ENCODE results near the gene SPSB2. TPM values are rescaled to one million over a fixed set of nuclear protein-coding genes. Genes with fewer than 3 reads are reported as not detected.
"Not testable (repeated sequence)": the region's sequence is repeated elsewhere in the genome, so short reads cannot be mapped to it uniquely, and the experiment has no call there.

SPSB2 gene
- total RNA-seq, 2 donors from 2014 or later, result 11.7 to 11.8 TPM

DNA sequence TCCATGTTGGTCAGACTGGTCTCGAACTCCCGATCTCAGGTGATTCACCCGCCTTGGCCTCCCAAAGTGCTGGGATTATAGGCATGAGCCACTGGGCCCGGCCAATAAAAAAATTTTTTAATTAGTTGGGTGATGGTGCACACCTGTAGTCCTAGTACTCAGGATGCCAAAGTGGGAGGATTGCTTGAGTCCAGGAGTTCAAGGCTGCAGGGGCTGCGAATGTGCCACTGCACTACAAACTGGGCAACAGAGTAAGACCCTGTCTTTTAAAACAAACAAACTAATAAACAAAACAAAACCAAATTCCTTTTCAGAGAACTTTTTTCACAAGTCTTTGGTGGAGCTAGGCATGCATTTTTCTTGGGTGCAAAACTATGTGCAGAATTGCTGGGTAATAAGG is 10.1 kb upstream of the SPSB2 start:
- intact Hi-C loops (cut with DNase I, micrococcal nuclease), result no loop called here
- ATAC-seq (no peak), DNase-seq (no peak)

DNA sequence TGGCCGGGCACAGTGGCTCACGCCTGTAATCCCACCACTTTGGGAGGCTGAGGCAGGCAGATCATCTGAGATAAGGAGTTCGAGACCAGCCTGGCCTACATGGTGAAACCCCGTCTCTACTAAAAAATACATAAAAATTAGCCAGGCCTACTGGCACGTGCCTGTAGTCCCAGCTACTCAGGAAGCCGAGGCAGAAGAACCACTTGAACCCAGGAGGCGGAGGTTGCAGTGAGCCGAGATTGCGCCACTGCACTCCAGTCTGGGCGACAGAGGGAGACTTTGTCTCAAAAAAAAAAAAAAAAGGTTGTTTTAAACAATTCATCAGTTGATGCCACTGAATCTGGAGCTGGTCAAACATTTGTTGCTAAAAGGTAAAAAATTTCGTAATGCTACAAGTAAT is 6.7 kb upstream of the SPSB2 start:
- intact Hi-C loops (cut with DNase I, micrococcal nuclease); ATAC-seq; DNase-seq: not testable (repeated sequence)

DNA sequence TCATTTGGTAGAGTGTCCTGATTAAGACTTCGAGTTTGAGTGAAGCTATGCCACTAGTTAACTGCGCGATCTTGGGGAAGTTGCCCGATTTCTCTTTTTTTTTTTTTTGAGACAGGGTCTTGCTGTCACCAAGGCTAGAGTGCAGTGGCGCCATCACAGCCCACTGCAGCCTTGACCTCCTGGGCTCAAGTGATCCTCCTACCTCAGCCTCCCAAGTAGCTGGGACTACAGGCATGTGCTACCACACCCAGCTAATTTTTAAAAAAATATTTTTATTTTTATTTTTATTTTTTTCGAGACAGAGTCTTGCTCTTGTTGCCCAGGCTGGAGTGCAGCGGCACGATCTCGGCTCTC is 889 bp upstream of the SPSB2 start:
- not testable (repeated sequence) for ATAC-seq, DNase-seq
- intact Hi-C loops (cut with DNase I, micrococcal nuclease), result loop anchor here in 1 of 2 donors (5.0 kb wide), 1 partner anchor 93 kb away; no protein-coding TSS in a partner anchor

DNA sequence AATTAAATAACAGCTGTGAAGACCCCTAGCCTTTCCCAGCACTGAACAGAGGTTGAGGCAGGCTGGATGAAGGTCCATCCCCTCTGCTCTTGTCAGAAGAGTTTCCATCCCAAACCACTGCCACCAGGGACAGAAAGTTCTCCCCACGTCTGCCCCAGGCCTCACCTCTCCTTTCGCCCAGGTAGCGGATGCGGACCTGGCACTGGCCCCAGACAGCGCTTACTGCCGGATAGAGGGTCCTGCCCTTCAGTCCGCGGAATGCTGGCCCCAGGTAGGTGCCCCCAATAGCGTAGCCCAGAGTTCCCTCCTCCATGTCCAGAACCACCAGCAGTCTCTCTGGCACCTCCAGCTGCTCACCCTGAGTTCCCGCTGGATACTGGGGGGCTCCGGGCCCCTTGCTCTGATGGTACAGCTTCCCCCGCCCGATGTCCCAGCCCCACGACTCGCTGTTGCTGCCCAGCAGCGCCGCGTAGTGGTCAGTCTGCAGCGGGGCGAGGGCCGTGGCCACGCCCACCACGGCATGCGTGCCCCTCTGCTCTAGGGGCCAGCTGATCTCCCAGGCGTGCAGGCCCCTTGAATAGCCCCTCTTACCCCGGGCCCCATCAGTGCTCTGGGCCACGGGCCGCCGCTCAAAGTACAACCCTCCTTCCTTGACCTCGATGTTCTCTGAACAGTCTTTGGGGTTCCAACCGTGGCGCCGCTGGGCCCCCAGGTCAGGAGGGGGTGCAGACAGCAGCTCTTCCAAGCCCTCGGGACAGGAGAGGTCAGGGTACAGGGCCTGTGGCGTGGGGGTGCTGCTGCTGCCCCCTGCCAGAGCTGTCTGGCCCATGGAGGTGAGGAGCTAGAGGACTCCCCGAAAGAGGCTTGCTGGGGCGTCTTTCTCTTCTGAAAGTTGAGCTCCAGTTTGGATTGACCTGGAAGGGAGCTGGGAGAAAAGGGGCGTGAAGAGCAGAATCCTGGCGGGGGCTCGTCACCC is 742 bp downstream of the SPSB2 start:
- intact Hi-C loops (cut with DNase I, micrococcal nuclease), result loop anchor here in 1 of 2 donors (5.0 kb wide), 1 partner anchor 95 kb away; no protein-coding TSS in a partner anchor
- DNase-seq (peak; percentile 78 to 91), ATAC-seq (peak; percentile 64)

DNA sequence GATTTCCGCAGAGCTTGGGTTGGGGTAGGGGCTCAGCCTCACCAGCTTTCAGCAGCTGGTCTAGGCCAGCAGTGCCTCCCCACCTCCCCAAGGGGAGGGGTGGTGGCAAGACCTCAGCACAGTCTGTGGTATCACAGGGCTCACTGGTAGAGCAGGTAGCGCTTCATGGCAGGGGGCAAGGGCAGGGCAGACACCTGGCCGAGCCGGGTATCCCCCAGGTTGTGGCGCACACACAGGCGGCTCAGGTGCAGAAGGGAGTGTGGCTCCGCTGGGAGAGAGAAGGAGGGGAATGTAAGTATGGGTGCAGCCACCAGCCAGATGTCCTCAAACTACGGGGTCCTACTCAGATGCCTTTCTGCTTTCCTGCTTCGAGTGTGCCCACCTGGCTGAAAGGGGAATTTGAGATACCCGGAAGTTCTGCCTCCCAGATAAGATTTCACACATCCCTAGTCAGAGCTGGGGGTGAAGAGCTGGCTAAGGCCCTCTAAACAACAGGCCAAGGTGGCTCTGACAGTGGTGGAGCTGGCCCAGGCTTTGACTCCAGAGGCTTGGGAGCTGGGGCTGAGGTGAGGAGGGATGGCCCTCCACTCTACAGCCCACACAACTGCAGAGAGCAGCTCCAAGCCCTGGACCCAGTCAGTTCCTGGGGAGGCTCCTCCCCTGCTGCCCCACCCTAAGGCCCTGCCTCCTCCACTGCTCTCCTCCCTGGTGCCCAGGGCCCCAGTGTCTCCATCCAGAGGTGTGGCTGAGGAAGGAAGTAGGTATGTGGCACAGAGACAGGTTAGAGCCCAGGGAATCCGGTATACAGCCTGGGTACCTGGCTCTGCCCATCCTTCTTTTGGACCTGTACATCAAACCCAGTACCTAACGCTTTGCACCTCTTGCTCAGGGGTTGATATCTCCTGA is 1.8 kb downstream of the SPSB2 start:
- DNase-seq (peak; percentile 76 to 90), ATAC-seq (peak; percentile 56)
- intact Hi-C loops (cut with DNase I, micrococcal nuclease), result loop anchor here in 1 of 2 donors (5.0 kb wide), 1 partner anchor 96 kb away; no protein-coding TSS in a partner anchor

DNA sequence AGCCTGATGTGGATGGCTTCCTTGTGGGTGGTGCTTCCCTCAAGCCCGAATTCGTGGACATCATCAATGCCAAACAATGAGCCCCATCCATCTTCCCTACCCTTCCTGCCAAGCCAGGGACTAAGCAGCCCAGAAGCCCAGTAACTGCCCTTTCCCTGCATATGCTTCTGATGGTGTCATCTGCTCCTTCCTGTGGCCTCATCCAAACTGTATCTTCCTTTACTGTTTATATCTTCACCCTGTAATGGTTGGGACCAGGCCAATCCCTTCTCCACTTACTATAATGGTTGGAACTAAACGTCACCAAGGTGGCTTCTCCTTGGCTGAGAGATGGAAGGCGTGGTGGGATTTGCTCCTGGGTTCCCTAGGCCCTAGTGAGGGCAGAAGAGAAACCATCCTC is 2.8 kb downstream of the SPSB2 start:
- not testable (repeated sequence) for ATAC-seq, DNase-seq
- intact Hi-C loops (cut with DNase I, micrococcal nuclease), result loop anchor here in 1 of 2 donors (5.0 kb wide), 1 partner anchor 97 kb away; no protein-coding TSS in a partner anchor

DNA sequence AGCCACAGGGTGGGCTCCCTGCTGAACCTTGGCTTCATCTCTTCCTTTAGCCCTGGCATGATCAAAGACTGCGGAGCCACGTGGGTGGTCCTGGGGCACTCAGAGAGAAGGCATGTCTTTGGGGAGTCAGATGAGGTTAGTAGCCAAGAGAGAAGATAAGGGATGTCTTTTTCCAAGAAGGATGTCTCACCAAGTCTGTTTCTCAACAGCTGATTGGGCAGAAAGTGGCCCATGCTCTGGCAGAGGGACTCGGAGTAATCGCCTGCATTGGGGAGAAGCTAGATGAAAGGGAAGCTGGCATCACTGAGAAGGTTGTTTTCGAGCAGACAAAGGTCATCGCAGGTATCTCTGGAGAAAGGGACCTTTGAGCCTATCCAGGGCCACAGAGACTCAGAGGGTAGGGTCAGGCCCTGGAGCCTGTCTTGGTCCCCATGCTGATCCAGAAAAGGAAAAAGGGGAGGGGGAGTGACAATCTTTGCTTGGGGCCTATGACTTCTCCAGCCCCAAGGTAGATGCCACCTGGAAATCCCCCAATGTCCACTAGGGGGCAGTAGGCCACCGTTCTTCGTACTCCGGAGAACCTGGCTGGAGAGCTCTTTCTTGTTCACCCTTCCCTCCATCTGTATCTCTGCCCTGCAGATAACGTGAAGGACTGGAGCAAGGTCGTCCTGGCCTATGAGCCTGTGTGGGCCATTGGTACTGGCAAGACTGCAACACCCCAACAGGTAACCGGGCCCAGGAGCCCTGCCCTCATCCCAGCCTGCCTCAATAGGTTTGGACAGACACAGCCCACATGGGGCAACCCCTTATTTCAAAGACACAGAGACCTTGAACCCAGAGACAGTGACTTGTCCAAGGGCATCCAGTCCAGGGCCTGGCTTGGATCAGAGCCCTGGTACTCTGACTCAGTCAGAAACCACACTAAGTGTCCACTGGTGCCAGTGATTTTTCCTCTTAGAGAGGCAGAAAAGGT is 3.8 kb downstream of the SPSB2 start:
- intact Hi-C loops (cut with DNase I, micrococcal nuclease), result loop anchor here in 1 of 2 donors (5.0 kb wide), 1 partner anchor 98 kb away; no protein-coding TSS in a partner anchor
- DNase-seq (peak; percentile 71 to 87), ATAC-seq (peak; percentile 10)

DNA sequence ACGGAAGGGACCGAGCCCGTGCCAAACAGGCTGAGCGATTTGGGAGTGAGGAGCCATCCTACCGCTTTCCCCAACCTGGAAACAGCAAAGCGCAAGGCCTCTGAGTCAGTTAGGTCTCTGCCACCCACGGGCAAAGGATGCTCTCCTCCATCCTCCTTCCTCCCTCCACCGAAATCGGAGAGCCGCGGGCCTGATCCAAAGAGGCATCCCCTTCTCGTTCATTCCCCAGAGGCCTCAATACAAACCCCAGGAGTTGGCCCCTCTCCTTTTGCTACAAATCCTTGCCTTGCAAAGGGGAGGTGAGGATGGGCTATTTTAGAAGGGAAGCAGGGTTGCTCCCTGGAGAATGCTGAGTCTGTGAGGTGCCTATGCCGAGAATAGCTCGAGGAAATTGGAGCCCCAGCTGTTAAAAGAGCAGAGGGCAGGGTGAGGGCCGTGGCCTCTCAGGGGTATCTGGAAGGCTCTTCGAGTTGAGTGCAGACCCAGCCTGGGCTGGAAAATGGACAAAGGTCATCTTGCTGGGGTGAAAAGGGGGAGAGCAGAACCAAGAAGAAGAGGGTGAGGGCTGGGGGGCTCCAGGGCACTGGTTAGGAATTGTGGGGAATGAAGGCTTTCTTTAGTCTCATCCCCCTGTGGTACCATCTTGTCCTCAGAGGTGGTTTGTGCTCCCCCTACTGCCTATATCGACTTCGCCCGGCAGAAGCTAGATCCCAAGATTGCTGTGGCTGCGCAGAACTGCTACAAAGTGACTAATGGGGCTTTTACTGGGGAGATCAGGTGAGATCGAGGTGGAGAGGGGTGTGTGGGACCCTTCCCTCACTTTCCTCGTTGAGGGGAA is 4.7 kb downstream of the SPSB2 start:
- intact Hi-C loops (cut with DNase I, micrococcal nuclease), result no loop called here
- no peak for ATAC-seq
- DNase-seq, result no peak

DNA sequence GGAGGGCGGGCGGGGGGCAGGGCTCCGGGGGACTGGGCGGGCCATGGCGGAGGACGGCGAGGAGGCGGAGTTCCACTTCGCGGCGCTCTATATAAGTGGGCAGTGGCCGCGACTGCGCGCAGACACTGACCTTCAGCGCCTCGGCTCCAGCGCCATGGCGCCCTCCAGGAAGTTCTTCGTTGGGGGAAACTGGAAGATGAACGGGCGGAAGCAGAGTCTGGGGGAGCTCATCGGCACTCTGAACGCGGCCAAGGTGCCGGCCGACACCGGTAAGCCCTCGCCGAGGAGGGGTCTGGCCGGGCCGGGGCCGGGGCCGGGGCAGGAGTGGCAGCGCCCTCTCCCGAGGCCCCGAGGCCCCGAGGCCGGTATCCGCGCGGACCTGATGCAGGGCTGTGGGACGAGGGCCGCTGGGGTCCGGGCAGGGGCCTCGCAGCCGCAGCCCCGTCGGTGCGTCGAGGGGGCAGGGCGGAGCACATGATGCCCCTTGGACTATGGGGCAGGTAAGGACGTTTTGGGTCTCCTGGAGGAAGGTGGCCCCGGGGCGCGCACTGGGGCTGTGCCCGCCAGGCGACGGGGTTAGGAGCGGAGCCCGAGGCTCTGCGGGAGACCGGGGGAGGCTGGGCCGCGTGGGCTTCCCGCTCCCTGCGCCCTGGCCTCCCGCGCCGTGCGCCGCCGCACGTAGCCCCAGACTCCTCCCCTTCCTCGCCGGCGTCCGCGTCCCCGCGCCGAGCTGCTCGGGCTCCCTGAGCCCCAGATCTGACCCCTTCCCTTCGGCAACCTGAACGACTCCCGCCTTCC is 5.5 kb downstream of the SPSB2 start, which contains the start of gene TPI1:
TSS of gene TPI1 (plus strand) at position 119 of the 798 bp plus-strand sequence. CDS start at position 155, 36 bp downstream.
- ATAC-seq (peak; percentile 68), DNase-seq (peak; percentile 87 to 88)
- intact Hi-C loops (cut with DNase I, micrococcal nuclease), result no loop called here

DNA sequence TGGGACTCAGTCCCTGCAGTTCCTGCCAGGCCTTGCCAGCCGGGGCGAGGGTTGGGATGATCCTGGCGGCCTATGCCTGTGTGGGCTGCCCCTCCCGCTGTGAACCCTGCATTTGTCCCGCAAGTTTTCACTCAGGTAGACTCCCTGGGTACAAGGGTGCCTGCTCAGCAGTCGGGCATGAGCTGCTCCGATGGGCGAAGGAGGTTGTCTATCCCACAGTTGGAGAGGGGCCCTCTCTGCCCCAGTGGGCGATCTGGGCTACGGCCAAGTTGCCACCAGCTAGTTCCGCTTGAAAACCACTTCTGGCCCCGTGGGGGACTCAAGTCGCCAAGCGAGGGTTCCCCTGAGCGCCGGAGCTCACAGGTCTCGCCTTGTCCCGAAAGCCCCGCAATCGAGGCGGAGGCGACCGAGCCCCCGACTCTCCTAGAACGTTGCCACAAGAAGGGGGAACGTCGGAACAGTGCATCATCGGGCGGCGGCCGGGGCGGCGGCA is 6.1 kb downstream of the SPSB2 start:
- ATAC-seq (peak; percentile 10), DNase-seq (no peak)
- intact Hi-C loops (cut with DNase I, micrococcal nuclease), result no loop called here

DNA sequence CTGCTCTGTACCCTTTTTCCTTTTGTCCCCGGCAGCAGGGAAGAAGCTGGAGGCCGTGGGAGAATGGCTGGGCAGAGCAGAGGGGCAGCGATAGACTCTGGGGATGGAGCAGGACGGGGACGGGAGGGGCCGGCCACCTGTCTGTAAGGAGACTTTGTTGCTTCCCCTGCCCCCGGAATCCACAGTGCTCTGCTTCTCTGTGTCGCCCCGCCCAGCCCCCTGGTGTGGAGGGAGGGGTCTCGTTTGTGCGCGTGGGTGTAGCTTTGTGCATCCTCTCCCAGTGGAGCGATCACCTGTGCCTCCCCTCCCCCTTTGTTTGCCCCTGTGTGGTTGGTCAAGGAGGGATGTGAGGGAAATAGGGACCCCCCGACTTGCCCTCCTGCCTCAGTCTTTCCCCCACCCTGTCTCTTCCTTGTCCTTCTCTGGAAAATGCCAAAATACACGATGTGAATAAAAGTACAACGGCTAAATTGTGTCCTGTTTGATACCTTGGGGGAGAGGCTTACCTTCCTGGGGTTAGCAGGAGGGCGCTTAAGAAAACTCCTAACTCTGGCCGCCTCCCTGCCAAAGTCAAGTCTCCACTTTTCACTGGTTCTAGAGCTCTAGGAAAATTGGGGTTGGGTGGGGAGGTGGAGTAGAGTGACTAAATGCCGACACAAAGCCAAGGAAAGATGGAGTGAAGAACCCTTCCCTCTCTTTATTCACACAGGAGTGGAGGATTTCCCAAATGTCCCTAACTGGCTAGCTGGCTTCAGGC is 6.8 kb downstream of the SPSB2 start:
- peak in 1 of 2 donors; percentile 29 for DNase-seq
- ATAC-seq, result no peak
- intact Hi-C loops (cut with DNase I, micrococcal nuclease), result no loop called here

DNA sequence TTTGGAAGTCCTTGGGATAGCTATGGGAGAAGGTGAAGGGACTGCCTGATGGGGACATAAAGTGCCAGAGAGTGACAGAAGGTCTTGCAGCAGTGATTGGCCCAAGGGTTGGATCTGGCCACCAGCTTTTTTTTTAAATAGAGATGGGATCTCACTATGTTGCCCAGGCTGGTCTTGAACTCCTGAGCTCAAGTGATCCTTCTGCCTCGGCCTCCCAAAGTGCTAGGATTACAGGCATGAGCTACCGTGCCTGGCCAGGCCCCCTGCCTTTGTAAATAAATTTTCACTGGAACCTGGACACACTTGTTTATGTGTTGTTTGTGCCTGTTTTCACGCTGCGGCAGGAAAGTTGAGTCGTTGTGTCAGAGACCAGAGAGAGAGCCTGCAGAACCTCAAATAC is 7.8 kb downstream of the SPSB2 start:
- ATAC-seq; DNase-seq; intact Hi-C loops (cut with DNase I, micrococcal nuclease): not testable (repeated sequence)

DNA sequence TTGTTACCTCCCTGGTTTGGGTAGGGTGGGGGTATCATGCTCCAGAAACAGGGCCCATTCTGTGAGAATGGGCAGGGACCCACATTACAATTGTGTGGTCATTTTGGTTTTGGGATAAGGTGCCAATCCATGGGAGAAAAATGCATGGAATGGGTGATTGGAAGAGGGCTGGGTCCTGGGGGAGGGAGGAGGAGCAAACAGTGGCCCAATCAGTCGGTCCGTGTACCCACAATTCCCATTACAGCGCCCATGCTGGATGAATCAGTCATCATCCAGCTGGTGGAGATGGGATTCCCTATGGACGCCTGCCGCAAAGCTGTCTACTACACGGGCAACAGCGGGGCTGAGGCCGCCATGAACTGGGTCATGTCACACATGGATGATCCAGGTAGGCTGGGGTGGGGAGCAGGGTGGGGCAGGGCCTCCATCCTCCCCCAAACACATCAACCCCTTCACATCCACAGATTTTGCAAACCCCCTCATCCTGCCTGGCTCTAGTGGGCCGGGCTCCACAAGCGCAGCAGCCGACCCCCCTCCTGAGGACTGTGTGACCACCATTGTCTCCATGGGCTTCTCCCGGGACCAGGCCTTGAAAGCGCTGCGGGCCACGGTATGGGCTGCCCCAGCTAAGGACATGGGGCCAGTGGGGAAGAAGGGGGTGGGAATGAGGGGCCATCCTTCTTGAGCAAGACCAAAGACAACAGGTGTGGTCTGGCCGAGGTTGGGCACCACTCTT is 9.3 kb downstream of the SPSB2 start:
- ATAC-seq (no peak), DNase-seq (no peak)
- intact Hi-C loops (cut with DNase I, micrococcal nuclease), result no loop called here

DNA sequence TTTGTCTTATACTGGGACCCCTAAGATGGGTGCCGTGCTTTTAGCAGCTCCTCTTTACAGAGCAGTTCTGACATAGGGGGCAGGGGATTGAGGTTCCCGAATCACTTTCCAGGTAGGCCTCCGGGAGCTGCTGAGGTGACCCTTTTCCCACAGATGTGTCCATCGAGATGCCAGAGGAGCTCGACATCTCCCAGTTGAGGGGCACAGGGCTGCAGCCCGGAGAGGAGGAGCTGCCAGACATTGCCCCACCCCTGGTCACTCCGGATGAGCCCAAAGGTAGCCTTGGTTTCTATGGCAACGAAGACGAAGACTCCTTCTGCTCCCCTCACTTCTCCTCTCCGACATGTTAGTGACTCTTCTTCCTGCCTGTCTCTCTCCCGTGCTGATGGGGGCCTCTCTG is 10.1 kb downstream of the SPSB2 start:
- ATAC-seq (no peak), DNase-seq (no peak)
- intact Hi-C loops (cut with DNase I, micrococcal nuclease), result no loop called here

DNA sequence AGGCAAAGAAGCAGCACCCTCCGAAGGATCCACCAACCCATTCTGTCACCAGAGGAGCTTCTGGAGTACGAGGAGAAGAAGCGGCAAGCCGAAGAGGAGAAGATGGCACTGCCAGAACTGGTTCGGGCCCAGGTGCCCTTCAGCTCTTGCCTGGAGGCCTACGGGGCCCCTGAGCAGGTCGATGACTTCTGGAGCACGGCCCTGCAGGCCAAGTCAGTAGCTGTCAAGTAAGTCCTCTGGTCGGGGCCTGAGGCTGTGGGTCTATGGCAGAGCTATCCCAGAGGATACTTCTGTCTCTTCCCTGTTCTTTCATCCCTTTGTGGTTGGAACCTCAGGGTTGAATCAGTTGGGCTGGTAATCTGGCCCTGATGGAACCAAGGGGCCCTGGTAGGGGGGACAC is 11.7 kb downstream of the SPSB2 start:
- intact Hi-C loops (cut with DNase I, micrococcal nuclease), result no loop called here
- DNase-seq (no peak), ATAC-seq (no peak)

All from left colon (tissue), 2 donors.